Astrocyte of the cerebellum (primary cell): ENCODE results near the gene CEP44.

Experiments used
- DNase-seq: peaks from one replicate; pipeline ENCODE4 v3.0.0-alpha.2; 2011; ENCODE audit warnings: low read depth
- H3K4me3 ChIP-seq: 2 replicates; pipeline ENCODE4 v1.5.1; 2011; ENCODE audit warnings: mild to moderate bottlenecking, low read depth, low read length, moderate library complexity
- in situ Hi-C: cut with HindIII; loops from 2 replicates; pipeline ENCODE4 v1.10.0; 2017; ENCODE audit warnings: low sequenced_read_pairs
- TF ChIP-seq, protein P1 (sequence below): IDR thresholded peaks from 2 replicates; pipeline ENCODE4 v1.5.1; 2012; ENCODE audit warnings: low read length, low read depth, moderate library complexity, mild to moderate bottlenecking; ENCODE audit errors: missing control alignments

The CEP44 gene, protein sequence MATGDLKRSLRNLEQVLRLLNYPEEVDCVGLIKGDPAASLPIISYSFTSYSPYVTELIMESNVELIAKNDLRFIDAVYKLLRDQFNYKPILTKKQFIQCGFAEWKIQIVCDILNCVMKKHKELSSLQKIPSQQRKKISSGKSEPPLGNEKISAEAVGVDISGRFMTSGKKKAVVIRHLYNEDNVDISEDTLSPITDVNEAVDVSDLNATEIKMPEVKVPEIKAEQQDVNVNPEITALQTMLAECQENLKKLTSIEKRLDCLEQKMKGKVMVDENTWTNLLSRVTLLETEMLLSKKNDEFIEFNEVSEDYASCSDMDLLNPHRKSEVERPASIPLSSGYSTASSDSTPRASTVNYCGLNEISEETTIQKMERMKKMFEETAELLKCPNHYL

DNA sequence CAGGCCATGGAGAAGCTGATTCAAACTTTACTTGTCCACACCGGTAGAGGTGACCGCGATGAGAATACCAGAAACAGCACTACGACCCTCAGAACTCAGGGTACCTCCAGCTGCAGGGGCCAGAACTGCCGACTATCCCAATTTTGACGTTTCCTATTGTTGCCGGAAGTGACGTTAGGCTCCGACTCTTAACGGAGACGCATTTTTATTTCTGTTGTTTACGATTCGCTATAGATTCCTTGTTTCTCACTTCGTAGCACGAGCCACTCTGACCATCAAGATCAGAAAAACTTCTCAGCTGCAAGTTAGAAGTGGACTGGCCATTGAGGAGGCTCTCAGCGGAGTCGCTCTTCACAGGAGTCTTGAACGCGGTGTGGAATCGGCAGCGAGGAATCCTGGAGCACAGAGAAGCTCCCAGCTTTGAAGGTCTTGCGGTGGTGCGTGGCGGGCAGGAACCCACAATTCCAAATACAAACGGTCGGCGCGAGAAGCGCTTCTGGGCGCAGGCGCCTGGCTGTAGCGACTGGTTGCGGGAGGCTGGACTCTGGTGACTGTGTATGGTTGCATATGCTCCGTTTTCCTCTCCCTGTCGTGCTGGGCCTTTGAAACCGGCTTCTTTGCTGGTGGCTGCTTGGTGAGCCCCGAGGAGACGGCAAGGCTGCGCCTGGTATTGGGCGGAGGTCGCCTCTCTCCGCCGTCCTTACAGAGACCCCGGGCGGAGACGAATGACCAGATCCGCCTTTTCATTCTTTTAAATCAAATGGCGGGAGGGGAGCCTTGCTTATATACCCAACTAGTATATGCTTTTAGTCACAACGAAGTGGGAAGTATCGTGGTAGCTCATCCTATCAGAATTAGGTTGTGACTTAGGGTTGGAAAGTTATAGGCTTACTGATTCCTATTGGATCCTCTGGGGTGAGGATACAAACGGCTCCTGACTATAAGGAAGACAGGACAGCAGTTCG lies at the start of gene CEP44, which contains the start of gene FBXO8:
CEP44 (plus strand) TSS at position 405 of the 965 bp plus-strand sequence. CDS start 15,211 bp downstream, outside the sequence.
FBXO8 (minus strand) TSS at position 161 of the 965 bp plus-strand sequence. CDS start 20,575 bp downstream, outside the sequence.
- TF ChIP-seq, protein P1, sequence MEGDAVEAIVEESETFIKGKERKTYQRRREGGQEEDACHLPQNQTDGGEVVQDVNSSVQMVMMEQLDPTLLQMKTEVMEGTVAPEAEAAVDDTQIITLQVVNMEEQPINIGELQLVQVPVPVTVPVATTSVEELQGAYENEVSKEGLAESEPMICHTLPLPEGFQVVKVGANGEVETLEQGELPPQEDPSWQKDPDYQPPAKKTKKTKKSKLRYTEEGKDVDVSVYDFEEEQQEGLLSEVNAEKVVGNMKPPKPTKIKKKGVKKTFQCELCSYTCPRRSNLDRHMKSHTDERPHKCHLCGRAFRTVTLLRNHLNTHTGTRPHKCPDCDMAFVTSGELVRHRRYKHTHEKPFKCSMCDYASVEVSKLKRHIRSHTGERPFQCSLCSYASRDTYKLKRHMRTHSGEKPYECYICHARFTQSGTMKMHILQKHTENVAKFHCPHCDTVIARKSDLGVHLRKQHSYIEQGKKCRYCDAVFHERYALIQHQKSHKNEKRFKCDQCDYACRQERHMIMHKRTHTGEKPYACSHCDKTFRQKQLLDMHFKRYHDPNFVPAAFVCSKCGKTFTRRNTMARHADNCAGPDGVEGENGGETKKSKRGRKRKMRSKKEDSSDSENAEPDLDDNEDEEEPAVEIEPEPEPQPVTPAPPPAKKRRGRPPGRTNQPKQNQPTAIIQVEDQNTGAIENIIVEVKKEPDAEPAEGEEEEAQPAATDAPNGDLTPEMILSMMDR: no peak
- peak within 1 kb of the TSS; percentile 68 for H3K4me3 ChIP-seq
- peak; percentile 55 for DNase-seq
- in situ Hi-C loops: no loop called here

DNA sequence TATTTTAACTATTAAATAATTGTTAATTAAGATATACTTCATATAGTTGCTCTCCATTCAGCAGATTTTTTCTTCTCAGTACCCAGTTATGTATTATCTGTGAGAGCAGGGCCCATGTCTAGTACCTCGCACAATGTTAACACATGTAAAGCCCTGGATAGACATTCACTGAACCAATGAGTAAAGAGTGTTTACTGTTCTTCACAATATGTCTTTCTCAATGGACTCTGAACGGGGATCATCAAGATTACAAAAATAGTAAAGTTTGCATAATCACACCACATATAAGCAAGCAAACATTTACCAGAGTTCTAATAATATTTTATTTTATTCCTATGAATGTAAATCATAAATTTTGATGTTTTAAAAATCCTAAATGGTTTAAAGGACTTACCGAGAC lies 47.4 kb upstream of the CEP44 start:
- no peak overlapping the region for H3K4me3 ChIP-seq
- no peak for DNase-seq
- TF ChIP-seq, protein P1: no peak
- in situ Hi-C loops: no loop called here

- no peak for DNase-seq
- in situ Hi-C loops: no loop called here
Measured at GRCh38 chr4:174241162-174241561, 42.5 kb upstream of the CEP44 start.

GRCh38 chr4:174244441-174244840 lies 39.3 kb upstream of the CEP44 start:
- in situ Hi-C loops: no loop called here
- TF ChIP-seq, protein P1: no peak
- no peak for DNase-seq

More at GRCh38 chr4:174241162-174241561, 42.5 kb upstream of the CEP44 start:
- no peak overlapping the region for H3K4me3 ChIP-seq
- TF ChIP-seq, protein P1: no peak

DNA sequence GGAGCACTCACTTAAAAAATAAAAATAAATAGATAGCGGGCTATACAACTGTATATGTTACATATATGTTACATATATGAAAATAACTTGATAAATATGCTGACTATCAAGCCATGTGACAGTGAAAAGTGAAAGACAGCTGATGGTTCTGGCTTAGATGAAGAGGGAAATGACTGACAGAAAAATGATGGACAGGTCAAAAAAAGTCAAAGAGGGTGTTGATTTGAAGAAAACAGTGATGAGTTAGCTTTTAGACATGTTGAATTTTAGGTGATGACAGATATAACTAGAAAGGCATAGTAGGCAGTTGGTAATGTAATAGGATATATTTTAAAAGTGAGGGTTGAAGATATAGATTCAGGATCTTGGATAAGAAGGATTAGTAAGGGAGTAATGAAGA lies 38.0 kb upstream of the CEP44 start:
- in situ Hi-C loops: no loop called here
- no peak for DNase-seq
- TF ChIP-seq, protein P1: no peak
- no peak overlapping the region for H3K4me3 ChIP-seq

More at GRCh38 chr4:174244441-174244840, 39.3 kb upstream of the CEP44 start:
- H3K4me3 ChIP-seq: no peak overlapping the region

- in situ Hi-C loops: no loop called here
- TF ChIP-seq, protein P1: no peak
- no peak overlapping the region for H3K4me3 ChIP-seq
- DNase-seq: no peak
Measured at GRCh38 chr4:174248407-174248806, 35.3 kb upstream of the CEP44 start.
